Caco-2 (cell line): ENCODE results near the gene ZCCHC10. TPM values are rescaled to one million over a fixed set of nuclear protein-coding genes. Genes with fewer than 3 reads are reported as not detected.

Source experiments
- BruUV-seq: library from RNA; stranded (reverse); fragments of 400-500 nt; replicated peaks from 2 replicates; lab custom pipeline; 2021; lab: Mats Ljungman, UMichigan
- CTCF ChIA-PET: fragments of 300-600 bp; sonication (Branson Sonifier 250); formaldehyde crosslinking; loops from one replicate; lab custom pipeline; 2022; ENCODE audit warnings: antibody characterized with exemption; lab: Charles Lee
- POLR2A ChIA-PET: fragments of 300-600 bp; sonication (Branson Sonifier 250); formaldehyde crosslinking; loops from one replicate; lab custom pipeline; 2022; ENCODE audit warnings: antibody characterized with exemption; lab: Charles Lee
- DNase-seq, 2 experiments: peaks; one replicate each; pipeline versions ENCODE4 v3.0.0 to v3.0.0-alpha.2; 2020 to 2022
- H3K27me3 ChIP-seq: replicated peaks from 2 replicates; pipeline ENCODE4 v1.6.0; 2011; ENCODE audit warnings: low read length; ENCODE audit not compliant: control insufficient read depth, insufficient read depth
- H3K36me3 ChIP-seq: 2 replicates; pipeline ENCODE4 v1.5.1; 2011; ENCODE audit warnings: low read length; ENCODE audit not compliant: control insufficient read depth, insufficient read depth
- H3K4me1 ChIP-seq: fragments of 250-450 bp; sonication (Bioruptor Pico); 2 replicates; pipeline ENCODE4 v1.5.1; 2020; ENCODE audit warnings: mild to moderate bottlenecking
- H3K4me3 ChIP-seq: 2 replicates; pipeline ENCODE4 v1.5.1; 2011; ENCODE audit warnings: low read depth, mild to moderate bottlenecking, control low read depth, low read length
- H3K9me3 ChIP-seq: fragments of 250-450 bp; sonication (Bioruptor Pico); 2 replicates; pipeline ENCODE4 v1.5.1; 2020; ENCODE audit warnings: mild to moderate bottlenecking, moderate library complexity
- H3K27ac Mint-ChIP-seq: one replicate; pipeline ENCODE4 v1.8.0; 2022; ENCODE audit warnings: mixed read lengths; ENCODE audit not compliant: unreplicated experiment
- H3K27me3 Mint-ChIP-seq: one replicate; pipeline ENCODE4 v1.8.0; 2022; ENCODE audit warnings: mixed read lengths; ENCODE audit not compliant: insufficient read depth, unreplicated experiment
- H3K36me3 Mint-ChIP-seq: one replicate; pipeline ENCODE4 v1.8.0; 2022; ENCODE audit warnings: mild to moderate bottlenecking, mixed read lengths; ENCODE audit not compliant: insufficient read depth, unreplicated experiment
- H3K4me1 Mint-ChIP-seq: one replicate; pipeline ENCODE4 v1.8.0; 2022; ENCODE audit warnings: low read depth, mixed read lengths; ENCODE audit not compliant: unreplicated experiment
- H3K4me3 Mint-ChIP-seq: one replicate; pipeline ENCODE4 v1.8.0; 2022; ENCODE audit warnings: mild to moderate bottlenecking, moderate library complexity, mixed read lengths; ENCODE audit not compliant: unreplicated experiment
- H3K9me3 Mint-ChIP-seq: one replicate; pipeline ENCODE4 v1.8.0; 2022; ENCODE audit warnings: mixed read lengths; ENCODE audit not compliant: unreplicated experiment
- intact Hi-C: fragments of 100-400 bp; cut with micrococcal nuclease; formaldehyde crosslinking; loops from one replicate; pipeline ENCODE4 v1.10.0; 2022; ENCODE audit not compliant: unreplicated experiment
- total RNA-seq: library from RNA; stranded (reverse); gene quantifications from 2 replicates; pipeline ENCODE4 v1.2.3, GENCODE V29; 2022
- TF ChIP-seq, protein P1 (sequence below), 2 experiments: fragments of 200-600 bp in 1 of 2; IDR thresholded peaks; 1 replicate in 1 of 2; 2 replicates in 1 of 2; pipeline versions ENCODE4 v1.5.1 to v1.8.0; 2011 to 2022; ENCODE audit warnings: antibody characterized with exemption in 1 of 2, control low read depth in 1 of 2, inconsistent platforms in 1 of 2, low read depth in 1 of 2, low read length in 1 of 2, mild to moderate bottlenecking in 1 of 2, moderate library complexity in 1 of 2; ENCODE audit not compliant: insufficient read depth in 1 of 2, severe bottlenecking in 1 of 2, unreplicated experiment in 1 of 2

ZCCHC10 gene
- total RNA-seq, 1 experiment from 2014 or later: 32.9 TPM

- ChIA-PET CTCF (no interaction called here), POLR2A (no interaction called here)
- BruUV-seq: no TSS peak
- H3K36me3 Mint-ChIP-seq: peaks cover 48% of the 10 kb centered on the region
- no peaks in the 10 kb centered on the region for H3K9me3 Mint-ChIP-seq
- H3K4me3 ChIP-seq: no peak overlapping the region
- H3K4me3 Mint-ChIP-seq: no peak overlapping the region
- intact Hi-C loops: no loop called here
- TF ChIP-seq, protein P1, sequence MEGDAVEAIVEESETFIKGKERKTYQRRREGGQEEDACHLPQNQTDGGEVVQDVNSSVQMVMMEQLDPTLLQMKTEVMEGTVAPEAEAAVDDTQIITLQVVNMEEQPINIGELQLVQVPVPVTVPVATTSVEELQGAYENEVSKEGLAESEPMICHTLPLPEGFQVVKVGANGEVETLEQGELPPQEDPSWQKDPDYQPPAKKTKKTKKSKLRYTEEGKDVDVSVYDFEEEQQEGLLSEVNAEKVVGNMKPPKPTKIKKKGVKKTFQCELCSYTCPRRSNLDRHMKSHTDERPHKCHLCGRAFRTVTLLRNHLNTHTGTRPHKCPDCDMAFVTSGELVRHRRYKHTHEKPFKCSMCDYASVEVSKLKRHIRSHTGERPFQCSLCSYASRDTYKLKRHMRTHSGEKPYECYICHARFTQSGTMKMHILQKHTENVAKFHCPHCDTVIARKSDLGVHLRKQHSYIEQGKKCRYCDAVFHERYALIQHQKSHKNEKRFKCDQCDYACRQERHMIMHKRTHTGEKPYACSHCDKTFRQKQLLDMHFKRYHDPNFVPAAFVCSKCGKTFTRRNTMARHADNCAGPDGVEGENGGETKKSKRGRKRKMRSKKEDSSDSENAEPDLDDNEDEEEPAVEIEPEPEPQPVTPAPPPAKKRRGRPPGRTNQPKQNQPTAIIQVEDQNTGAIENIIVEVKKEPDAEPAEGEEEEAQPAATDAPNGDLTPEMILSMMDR (IDR thresholded peaks at IDR 0.05; ENCODE audit: insufficient read depth in 1 of 2, low read depth in 1 of 2, low read length in 1 of 2, severe bottlenecking in 1 of 2, unreplicated experiment in 1 of 2): no peak
- peaks cover 16% of the 10 kb centered on the region for H3K4me1 ChIP-seq
- peaks cover 12% of the 10 kb centered on the region for H3K4me1 Mint-ChIP-seq
- no peak for DNase-seq
- no peaks in the 10 kb centered on the region for H3K27me3 ChIP-seq
- no peaks in the 10 kb centered on the region for H3K27me3 Mint-ChIP-seq
- H3K9me3 ChIP-seq: no peaks in the 10 kb centered on the region
- H3K27ac Mint-ChIP-seq: peak overlapping the region; percentile 26
- H3K36me3 ChIP-seq: no peaks in the 10 kb centered on the region
These were observed 78.7 kb downstream of the ZCCHC10 start for GRCh38 chr5:132947671-132948070.

Other genes with a start within 250 kb of the ZCCHC10 start
- gene SEPTIN8, start 249.3 kb downstream of the ZCCHC10 start, total RNA-seq: 54.0 and 60.7 TPM in 2 replicates
- 3.7 and 4.1 TPM in 2 replicates for gene SOWAHA, start 213.2 kb downstream of the ZCCHC10 start, total RNA-seq
- 15.9 and 17.4 TPM in 2 replicates for gene SHROOM1, start 195.9 kb downstream of the ZCCHC10 start, total RNA-seq
- gene GDF9, start 160.1 kb downstream of the ZCCHC10 start, total RNA-seq: 0.59 and 0.81 TPM in 2 replicates
- 356 and 449 TPM in 2 replicates for gene UQCRQ, start 159.9 kb downstream of the ZCCHC10 start, total RNA-seq
- gene LEAP2, start 152.9 kb downstream of the ZCCHC10 start, total RNA-seq: 1.1 and 4.1 TPM in 2 replicates
- 62.6 and 63.9 TPM in 2 replicates for gene AFF4, start 62.9 kb downstream of the ZCCHC10 start, total RNA-seq
- 237 and 249 TPM in 2 replicates for gene HSPA4, start 25.5 kb upstream of the ZCCHC10 start, total RNA-seq